ENCODE data around the gene MAP3K9. TPM values are rescaled to one million over a fixed set of nuclear protein-coding genes. Genes with fewer than 3 reads are reported as not detected.

MAP3K9 gene
- total and polyA plus RNA-seq, 2 of the 8 experiments (the other 6 are each of a cell fraction or from before 2014, with no cell fraction given) = 9.8 to 24.7 TPM

- TF ChIP-seq RFX5 (IDR thresholded peaks at IDR 0.05; ENCODE audit: borderline replicate concordance, low read depth, low read length) = no peak
- no peak for TF ChIP-seq TBP (IDR thresholded peaks at IDR 0.05; ENCODE audit: low read depth, low read length)
- TF ChIP-seq SUZ12 (IDR thresholded peaks at IDR 0.05; ENCODE audit: low read length) = no peak
- TF ChIP-seq HDAC6 (IDR thresholded peaks at IDR 0.05; ENCODE audit: low read depth, low read length) = no peak
Measured at GRCh38 chr14:70810621-70811020, 1.3 kb upstream of the MAP3K9 start (continued).

All from H1 (cell line).